KOPT-K1 (cell line): ENCODE results near the gene NENF.
"Not testable (repeated sequence)": the region's sequence is repeated elsewhere in the genome, so short reads cannot be mapped to it uniquely, and the experiment has no call there.

Experiments
- H3K27ac ChIP-seq: fragments of 200-600 bp; sonication (generic); 2 replicates; pipeline ENCODE4 v1.5.1; 2016; ENCODE audit warnings: antibody characterized with exemption, mild to moderate bottlenecking, low read depth, low read length; ENCODE audit not compliant: poor library complexity, severe bottlenecking
- H3K36me3 ChIP-seq: fragments of 200-600 bp; sonication (generic); 2 replicates; pipeline ENCODE4 v1.5.1; 2017; ENCODE audit warnings: antibody characterized with exemption, mild to moderate bottlenecking, low read length, moderate library complexity; ENCODE audit not compliant: insufficient read depth
- H3K9me3 ChIP-seq: fragments of 200-600 bp; sonication (generic); 2 replicates; pipeline ENCODE4 v1.5.1; 2017; ENCODE audit warnings: antibody characterized with exemption, low read length, mild to moderate bottlenecking; ENCODE audit not compliant: insufficient read depth, poor library complexity, severe bottlenecking

The NENF gene

GRCh38 chr1:212432661-212433576 lies at the start of gene NENF:
Gene NENF (plus strand): TSS chr1:212432920. CDS start chr1:212432944, 24 bp downstream.
- Histone ChIP-seq H3K27ac (peak within 1 kb of the TSS; percentile 67), H3K9me3 (no peaks in the 10 kb centered on the region), H3K36me3 (0 out of 2 replicates have a peak, but pooled peaks cover 3% of the 10 kb centered on the region)

GRCh38 chr1:212386029-212386428 lies 46.7 kb upstream of the NENF start:
- H3K36me3 ChIP-seq, result peaks cover 88% of the 10 kb centered on the region
- H3K9me3 ChIP-seq, result peaks cover 13% of the 10 kb centered on the region
- no peak overlapping the region for H3K27ac ChIP-seq

GRCh38 chr1:212388985-212389716 lies 43.6 kb upstream of the NENF start:
- peaks cover 58% of the 10 kb centered on the region for H3K36me3 ChIP-seq
- no peak overlapping the region for H3K27ac ChIP-seq
- peaks cover 13% of the 10 kb centered on the region for H3K9me3 ChIP-seq

GRCh38 chr1:212395678-212396437 lies 36.9 kb upstream of the NENF start:
- Histone ChIP-seq H3K9me3 (peaks cover 18% of the 10 kb centered on the region), H3K36me3 (peaks cover 47% of the 10 kb centered on the region)
- H3K27ac ChIP-seq, result not testable (repeated sequence)

GRCh38 chr1:212396638-212397037 lies 36.1 kb upstream of the NENF start:
- Histone ChIP-seq H3K36me3 (peaks cover 48% of the 10 kb centered on the region), H3K9me3 (peaks cover 18% of the 10 kb centered on the region), H3K27ac (no peak overlapping the region)

- Histone ChIP-seq H3K27ac (no peak overlapping the region), H3K36me3 (peaks cover 53% of the 10 kb centered on the region), H3K9me3 (peaks cover 18% of the 10 kb centered on the region)
Measured at GRCh38 chr1:212397171-212397570, 35.5 kb upstream of the NENF start.

GRCh38 chr1:212401042-212401441 lies 31.7 kb upstream of the NENF start:
- Histone ChIP-seq H3K36me3 (peaks cover 86% of the 10 kb centered on the region), H3K27ac (no peak overlapping the region), H3K9me3 (peaks cover 17% of the 10 kb centered on the region)

GRCh38 chr1:212401838-212402582 lies 30.7 kb upstream of the NENF start:
- Histone ChIP-seq H3K9me3 (peaks cover 8% of the 10 kb centered on the region), H3K36me3 (peaks cover 86% of the 10 kb centered on the region), H3K27ac (no peak overlapping the region)

GRCh38 chr1:212402666-212403321 lies 29.9 kb upstream of the NENF start:
- Histone ChIP-seq H3K36me3 (peaks cover 86% of the 10 kb centered on the region), H3K9me3 (no peaks in the 10 kb centered on the region), H3K27ac (no peak overlapping the region)

GRCh38 chr1:212410231-212410820 lies 22.4 kb upstream of the NENF start:
- Histone ChIP-seq H3K9me3 (no peaks in the 10 kb centered on the region), H3K27ac (no peak overlapping the region), H3K36me3 (peaks cover 70% of the 10 kb centered on the region)

GRCh38 chr1:212412374-212412773 lies 20.3 kb upstream of the NENF start:
- H3K36me3 ChIP-seq, result peaks cover 50% of the 10 kb centered on the region
- no peaks in the 10 kb centered on the region for H3K9me3 ChIP-seq
- no peak overlapping the region for H3K27ac ChIP-seq

GRCh38 chr1:212413902-212414327 lies 18.8 kb upstream of the NENF start:
- Histone ChIP-seq H3K9me3 (no peaks in the 10 kb centered on the region), H3K36me3 (peaks cover 34% of the 10 kb centered on the region), H3K27ac (peak overlapping the region; percentile 60)

- Histone ChIP-seq H3K9me3 (no peaks in the 10 kb centered on the region), H3K36me3 (peaks cover 28% of the 10 kb centered on the region), H3K27ac (peak within 1 kb of the TSS; percentile 60)
Measured at GRCh38 chr1:212414328-212415106, 18.2 kb upstream of the NENF start, which contains the start of gene PACC1. Gene PACC1 (minus strand): TSS chr1:212414886. CDS start chr1:212414757, 129 bp downstream.
